HG02763 (cell line): ENCODE measurements around the gene CADPS2.

ENCODE experiments used
- ATAC-seq: cut with Tn5 transposase; IDR thresholded peaks from one replicate; pipeline ENCODE4 v1.9.1; 2021; ENCODE audit warnings: mild to moderate bottlenecking, moderate library complexity; ENCODE audit not compliant: unreplicated experiment

The CADPS2 gene

GRCh38 chr7:122618585-122619189 is 267.6 kb downstream of the CADPS2 start:
- ATAC-seq = no peak

GRCh38 chr7:122616951-122617350 is 269.3 kb downstream of the CADPS2 start:
- no peak for ATAC-seq

GRCh38 chr7:122605929-122606328 is 280.3 kb downstream of the CADPS2 start:
- ATAC-seq = no peak

- no peak for ATAC-seq
These were observed 282.0 kb downstream of the CADPS2 start for GRCh38 chr7:122604251-122604650.

- no peak for ATAC-seq
These were observed 283.5 kb downstream of the CADPS2 start for GRCh38 chr7:122602800-122603199.

- ATAC-seq = no peak
These were observed 285.6 kb downstream of the CADPS2 start for GRCh38 chr7:122600630-122601029.

GRCh38 chr7:122600042-122600441 is 286.2 kb downstream of the CADPS2 start:
- no peak for ATAC-seq

GRCh38 chr7:122597277-122597676 is 289.0 kb downstream of the CADPS2 start:
- no peak for ATAC-seq

GRCh38 chr7:122595885-122596284 is 290.4 kb downstream of the CADPS2 start:
- ATAC-seq = no peak

GRCh38 chr7:122588621-122589020 is 297.6 kb downstream of the CADPS2 start:
- no peak for ATAC-seq

GRCh38 chr7:122584676-122585251 is 301.5 kb downstream of the CADPS2 start:
- no peak for ATAC-seq

GRCh38 chr7:122578350-122578749 is 307.9 kb downstream of the CADPS2 start:
- no peak for ATAC-seq

GRCh38 chr7:122577449-122578003 is 308.7 kb downstream of the CADPS2 start:
- ATAC-seq = no peak

- no peak for ATAC-seq
These were observed 313.6 kb downstream of the CADPS2 start for GRCh38 chr7:122572706-122573105.

- ATAC-seq = no peak
These were observed 324.9 kb downstream of the CADPS2 start for GRCh38 chr7:122561326-122561725.

GRCh38 chr7:122556873-122557542 is 329.3 kb downstream of the CADPS2 start:
- ATAC-seq = no peak

GRCh38 chr7:122556219-122556618 is 330.0 kb downstream of the CADPS2 start:
- ATAC-seq = no peak

- no peak for ATAC-seq
These were observed 332.5 kb downstream of the CADPS2 start for GRCh38 chr7:122553761-122554160.

GRCh38 chr7:122552769-122553168 is 333.5 kb downstream of the CADPS2 start:
- ATAC-seq = no peak

- ATAC-seq = no peak
These were observed 335.7 kb downstream of the CADPS2 start for GRCh38 chr7:122550545-122550944.

- ATAC-seq = no peak
These were observed 336.7 kb downstream of the CADPS2 start for GRCh38 chr7:122549578-122549977.

- no peak for ATAC-seq
These were observed 339.8 kb downstream of the CADPS2 start for GRCh38 chr7:122546496-122546895.
